IPS-11a (cell line): Measurements from ENCODE around the gene UBASH3B.

Source experiments
- H3K4me3 ChIP-seq: one replicate; pipeline ENCODE4 v1.5.1; 2013; ENCODE audit warnings: low read depth, low read length, control low read depth

Gene UBASH3B

GRCh38 chr11:122781378-122782195, 126.1 kb downstream of the UBASH3B start:
- no peak overlapping the region for H3K4me3 ChIP-seq

DNA sequence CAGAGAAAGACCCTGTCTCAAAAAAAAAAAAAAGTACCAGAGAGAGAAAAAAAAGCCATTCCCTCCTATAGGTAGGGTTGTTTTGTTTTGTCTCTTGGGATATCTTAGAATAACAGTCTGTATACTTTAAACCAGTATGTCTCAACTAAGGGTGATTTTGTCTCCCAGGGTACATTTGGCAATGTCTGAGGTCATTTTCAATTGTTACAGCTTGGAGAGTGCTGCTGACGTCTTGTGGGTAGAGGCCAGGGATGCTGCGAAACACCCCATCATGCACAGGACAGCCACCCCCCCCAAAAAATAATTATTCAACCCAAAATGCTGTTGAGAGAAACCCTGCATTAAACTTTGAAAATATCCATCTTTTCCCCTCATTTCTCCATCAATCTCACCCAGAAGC, 126.7 kb downstream of the UBASH3B start:
- no peak overlapping the region for H3K4me3 ChIP-seq

DNA sequence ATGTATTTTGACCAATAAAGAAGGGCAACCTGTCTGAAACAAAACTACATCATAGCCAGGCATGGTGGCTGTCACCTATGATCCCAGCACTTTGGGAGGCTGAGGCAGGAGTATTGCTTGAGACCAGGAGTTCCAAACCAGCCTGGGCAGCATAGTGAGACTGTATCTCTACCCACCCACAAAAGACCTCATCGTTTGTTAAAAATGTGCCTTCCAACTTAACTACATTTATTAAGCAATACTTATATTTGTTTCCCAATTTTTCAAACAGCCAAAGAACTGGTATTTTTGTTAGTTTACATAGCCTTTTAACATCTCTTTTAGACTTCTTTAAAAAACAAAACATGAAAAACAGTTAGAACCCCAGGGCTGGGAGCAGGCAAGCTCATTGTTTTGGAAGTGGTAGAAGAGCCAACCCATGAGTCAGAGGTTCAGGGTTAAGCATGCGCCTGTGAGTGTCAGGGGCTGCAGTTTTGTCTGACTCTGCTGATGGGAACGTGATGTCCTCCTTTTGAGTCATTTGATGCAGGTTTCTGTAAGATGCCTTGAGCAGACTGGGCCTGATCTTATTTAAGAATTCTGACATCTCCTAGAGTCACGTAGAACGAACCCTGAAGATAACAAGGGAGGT, 128.9 kb downstream of the UBASH3B start:
- H3K4me3 ChIP-seq = no peak overlapping the region

DNA sequence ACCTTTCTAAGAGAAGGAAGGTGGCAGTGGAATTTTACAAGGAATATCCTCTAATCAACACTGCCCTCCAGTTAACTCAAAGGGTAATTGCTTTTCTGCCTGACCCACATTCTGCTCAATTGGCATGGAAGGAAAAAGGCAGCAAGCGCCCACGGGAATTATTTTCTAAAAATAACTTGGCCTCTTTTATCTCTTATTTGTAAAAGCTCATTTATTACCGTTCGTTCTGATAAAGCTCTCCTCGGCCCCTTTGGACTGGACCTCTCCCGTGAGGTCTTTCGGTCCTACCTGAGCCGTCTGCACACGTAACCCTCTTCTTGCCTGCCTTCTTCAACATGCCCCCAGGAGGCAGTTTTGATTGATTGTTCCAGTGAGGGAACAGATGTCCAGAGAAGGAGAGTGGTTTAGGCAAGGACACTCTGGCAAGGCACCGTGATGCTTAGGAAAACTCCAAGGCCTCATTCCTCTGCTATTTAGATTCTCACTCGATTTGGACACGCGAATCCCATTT, 129.6 kb downstream of the UBASH3B start:
- H3K4me3 ChIP-seq = no peak overlapping the region

DNA sequence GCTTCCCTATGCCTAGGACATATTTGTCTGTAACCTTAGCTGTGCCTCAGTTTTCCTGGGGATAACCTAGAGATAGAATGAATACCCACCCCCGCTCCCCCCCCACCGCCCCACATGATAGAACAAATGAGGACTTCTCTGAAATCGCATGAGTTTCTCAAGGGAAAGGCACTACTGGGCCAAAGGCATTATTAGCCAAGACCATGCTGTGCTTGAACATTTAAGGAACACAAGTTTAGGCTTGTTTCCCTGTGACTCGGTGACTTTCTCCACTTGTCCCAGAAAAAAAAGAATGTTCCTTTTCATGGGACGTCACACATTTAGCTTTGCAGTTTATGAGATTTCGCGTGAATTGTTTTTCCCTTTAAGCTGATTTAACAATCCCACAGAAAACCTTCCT, 131.4 kb downstream of the UBASH3B start:
- no peak overlapping the region for H3K4me3 ChIP-seq

DNA sequence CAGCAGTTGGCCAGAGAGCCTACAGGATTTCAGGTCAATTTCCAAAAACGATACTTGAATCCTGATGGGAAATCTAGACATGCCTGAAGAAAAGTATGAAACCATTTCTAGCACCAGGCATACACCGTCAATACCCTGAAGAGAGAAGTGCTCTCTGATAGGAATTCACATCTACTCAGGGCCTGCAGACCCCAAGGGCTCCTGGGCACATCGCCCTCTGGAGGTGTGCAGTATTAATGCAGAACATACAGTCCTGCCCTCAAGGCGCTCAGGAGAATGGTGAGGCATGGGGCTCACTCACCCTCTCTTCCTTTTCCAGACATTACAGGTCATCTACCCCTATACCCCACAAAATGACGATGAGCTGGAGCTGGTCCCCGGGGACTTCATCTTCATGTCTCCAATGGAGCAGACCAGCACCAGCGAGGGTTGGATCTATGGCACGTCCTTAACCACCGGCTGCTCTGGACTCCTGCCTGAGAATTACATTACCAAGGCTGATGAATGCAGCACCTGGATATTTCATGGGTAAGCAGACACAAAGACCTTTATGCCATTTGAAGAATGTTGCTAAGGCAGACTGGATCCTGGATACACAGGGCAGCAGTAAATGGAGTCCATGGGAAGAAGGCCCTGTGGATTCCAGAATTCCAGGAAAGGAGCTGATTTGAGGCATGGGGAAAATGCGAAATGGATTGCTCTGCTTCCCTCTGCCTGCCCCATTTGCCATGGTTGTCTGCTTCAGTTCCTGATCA, 133.4 kb downstream of the UBASH3B start:
- H3K4me3 ChIP-seq = no peak overlapping the region

- no peak overlapping the region for H3K4me3 ChIP-seq
Measured at GRCh38 chr11:122789907-122790306, 134.4 kb downstream of the UBASH3B start.

DNA sequence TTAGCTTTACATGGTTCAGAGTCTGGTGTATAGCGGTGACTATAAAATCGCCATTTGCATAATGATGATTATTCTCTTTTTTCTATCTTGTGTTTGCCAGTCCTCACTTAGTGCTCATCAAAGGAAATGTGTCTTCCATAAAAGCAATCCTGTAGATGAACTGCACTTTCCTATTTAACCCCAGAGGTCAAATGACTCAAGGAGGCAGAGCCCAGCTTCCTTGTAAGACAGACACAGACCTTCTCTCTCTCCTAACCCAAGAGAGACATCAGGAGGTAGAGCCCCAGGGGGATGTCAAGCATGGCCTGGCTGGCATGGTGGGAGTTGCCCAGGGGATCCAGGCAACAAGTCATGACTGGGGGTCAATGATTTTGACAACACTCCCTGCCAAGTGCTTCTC, 135.9 kb downstream of the UBASH3B start:
- no peak overlapping the region for H3K4me3 ChIP-seq

DNA sequence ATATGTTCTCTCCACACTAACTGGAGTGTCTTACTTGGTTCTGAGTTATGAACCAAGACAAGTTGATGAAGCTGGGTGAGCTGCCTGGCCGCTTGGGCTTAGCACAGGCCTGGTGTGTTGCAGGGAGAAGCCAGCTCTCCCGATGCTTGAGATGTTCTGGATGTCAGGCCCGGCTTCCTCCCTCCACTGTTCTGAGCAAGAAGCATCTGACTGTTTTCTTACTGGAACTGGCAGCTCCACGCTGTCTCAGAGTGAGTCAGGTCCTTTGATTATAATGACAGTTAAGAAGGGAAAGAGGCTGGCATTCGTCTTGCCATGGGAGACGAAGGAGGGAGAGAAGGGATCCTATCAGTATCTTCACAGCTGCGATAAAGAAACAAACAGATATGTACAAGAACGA, 136.3 kb downstream of the UBASH3B start:
- H3K4me3 ChIP-seq = no peak overlapping the region

- no peak overlapping the region for H3K4me3 ChIP-seq
Measured at GRCh38 chr11:122793515-122793914, 138.0 kb downstream of the UBASH3B start.

DNA sequence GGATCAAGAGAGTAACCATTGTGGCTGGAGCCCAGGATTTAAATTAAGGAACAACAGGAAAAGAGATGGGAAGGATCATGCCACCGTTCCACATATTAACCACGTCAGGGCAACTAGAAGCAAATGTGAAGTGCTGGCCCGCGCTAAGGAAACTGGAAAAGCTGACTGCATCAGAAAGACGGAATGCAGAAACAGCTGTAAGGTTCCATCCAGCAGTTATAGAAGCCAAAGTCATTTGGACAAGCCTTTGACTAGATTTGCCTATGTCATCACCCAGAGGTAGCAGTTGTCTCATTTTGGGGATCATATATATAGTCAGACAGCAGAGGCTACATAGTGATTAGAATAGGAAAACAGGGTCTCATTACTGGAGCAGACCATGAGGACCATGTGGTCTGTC, 139.8 kb downstream of the UBASH3B start:
- H3K4me3 ChIP-seq = no peak overlapping the region

DNA sequence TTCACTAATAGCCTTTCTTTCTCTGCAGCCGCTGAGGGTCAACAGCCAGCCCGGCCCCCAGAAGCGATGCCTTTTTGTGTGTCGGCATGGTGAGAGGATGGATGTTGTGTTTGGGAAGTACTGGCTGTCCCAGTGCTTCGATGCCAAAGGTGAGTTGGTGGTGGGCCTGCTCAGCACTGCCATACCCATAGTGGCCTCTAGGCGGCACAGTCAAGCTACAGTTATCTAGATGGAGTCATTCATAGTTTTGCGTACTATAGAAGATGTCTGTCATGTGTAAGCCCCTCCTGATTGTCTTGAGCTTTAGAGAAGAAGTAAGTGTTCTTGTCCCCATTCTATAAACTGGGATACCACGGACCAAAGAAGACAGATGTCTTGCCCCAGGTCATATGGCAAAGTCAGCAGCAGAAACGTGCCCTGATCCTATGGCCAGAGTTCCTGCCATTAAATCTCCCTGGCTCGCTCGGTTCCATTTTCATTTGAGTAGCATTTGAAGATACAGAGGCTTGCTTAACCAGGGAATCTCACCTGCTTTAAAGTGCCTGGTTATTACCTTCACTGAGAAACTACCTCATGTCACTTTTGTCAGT, 140.7 kb downstream of the UBASH3B start:
- no peak overlapping the region for H3K4me3 ChIP-seq

GRCh38 chr11:122797651-122798050, 142.1 kb downstream of the UBASH3B start:
- H3K4me3 ChIP-seq = no peak overlapping the region

DNA sequence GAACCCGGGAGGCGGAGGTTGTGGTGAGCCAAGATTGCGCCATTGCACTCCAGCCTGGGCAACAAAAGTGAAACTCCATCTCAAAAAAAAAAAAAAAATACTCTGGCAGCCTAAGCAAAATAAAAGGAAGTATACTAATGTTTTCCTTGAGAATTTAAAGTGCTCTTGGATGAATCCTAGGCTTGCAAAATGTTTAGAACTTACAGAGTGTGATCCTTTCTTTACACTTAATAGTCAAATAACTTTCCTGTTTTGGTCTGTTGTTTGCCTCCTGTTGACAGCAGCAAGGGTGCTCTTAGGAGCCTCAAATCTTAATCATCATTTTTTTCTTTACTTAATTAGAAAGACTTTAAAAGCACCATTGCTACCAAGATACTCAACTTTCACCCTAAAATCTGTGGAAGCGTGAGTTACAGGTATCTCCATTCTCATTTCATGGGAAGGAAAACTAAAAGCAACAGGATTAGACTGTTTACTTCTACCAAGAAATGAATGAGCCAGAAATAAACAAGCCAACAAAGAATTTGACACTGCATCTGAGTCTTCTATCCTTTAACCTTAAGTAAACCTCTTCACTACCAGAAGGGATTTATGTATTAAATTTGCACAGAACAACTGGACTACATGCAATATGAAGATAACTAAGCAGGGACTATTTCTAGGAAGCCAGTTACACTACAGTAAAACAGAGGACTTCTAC, 144.0 kb downstream of the UBASH3B start:
- H3K4me3 ChIP-seq = no peak overlapping the region

GRCh38 chr11:122802876-122803275, 147.4 kb downstream of the UBASH3B start:
- no peak overlapping the region for H3K4me3 ChIP-seq

DNA sequence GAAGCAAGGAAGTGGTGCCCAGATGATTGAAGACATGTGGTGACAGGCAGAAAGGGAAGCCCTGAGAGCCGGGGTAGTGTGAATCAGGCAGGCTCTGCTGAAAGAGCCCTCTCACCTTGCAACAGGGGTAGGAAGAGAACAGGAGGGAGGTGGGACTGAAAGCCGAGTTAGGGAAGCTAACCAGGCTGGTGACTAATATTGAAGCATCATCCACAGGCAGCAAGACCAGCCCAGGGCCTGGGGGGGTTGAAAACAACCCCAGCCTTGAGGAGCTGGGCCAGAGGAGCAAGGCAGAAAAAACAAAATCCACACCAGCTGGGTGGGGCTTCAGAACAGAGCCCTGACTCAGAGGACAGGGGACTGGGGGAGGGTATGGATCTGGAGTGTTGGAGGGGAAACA, 147.8 kb downstream of the UBASH3B start:
- no peak overlapping the region for H3K4me3 ChIP-seq

- no peak overlapping the region for H3K4me3 ChIP-seq
Measured at GRCh38 chr11:122803716-122804115, 148.2 kb downstream of the UBASH3B start.

DNA sequence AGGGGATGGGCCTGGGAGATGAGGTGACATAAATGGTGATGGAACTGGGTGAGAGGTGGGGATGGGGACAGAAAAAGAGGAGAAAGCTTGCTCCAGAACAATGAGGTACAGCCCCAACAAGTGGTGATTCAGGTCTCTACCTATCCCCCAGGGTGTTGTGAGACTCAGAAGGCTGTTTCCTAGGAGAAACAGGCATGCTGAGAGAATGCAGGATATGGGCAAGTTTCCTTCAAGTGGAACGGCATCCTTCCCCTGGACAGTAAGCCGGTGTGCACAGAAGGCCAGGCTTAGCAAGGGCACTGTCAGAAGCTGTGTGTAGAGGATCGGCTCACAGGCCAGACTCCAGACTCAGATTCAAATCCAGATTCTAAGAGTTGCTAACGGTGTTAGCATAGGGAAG, 148.6 kb downstream of the UBASH3B start:
- H3K4me3 ChIP-seq = no peak overlapping the region

GRCh38 chr11:122804796-122805195, 149.3 kb downstream of the UBASH3B start:
- H3K4me3 ChIP-seq = no peak overlapping the region

- H3K4me3 ChIP-seq = no peak overlapping the region
Measured at GRCh38 chr11:122807731-122808477, 152.4 kb downstream of the UBASH3B start.
